K562 treated with DMSO at 1 percent for 24 hours (cell line): ENCODE results near the gene LITAF. TPM values are rescaled to one million over a fixed set of nuclear protein-coding genes. Genes with fewer than 3 reads are reported as not detected.

Source experiments
- total RNA-seq: library from RNA; unstranded; fragments of 300-600 nt; gene quantifications from 2 replicates; pipeline ENCODE4 v1.2.3, GENCODE V29; 2022; ENCODE audit warnings: low read depth; ENCODE audit not compliant: insufficient read depth

LITAF gene
- 43.5 and 46.1 TPM in 2 replicates for total RNA-seq

GRCh38 chr16:11586856-11587642 is at the start of gene LITAF:
TSS of gene LITAF (minus strand) at chr16:11586919. CDS start at chr16:11556730, 30,189 bp downstream.

Other genes with a start within 250 kb of the LITAF start
- gene RMI2, start 241.5 kb downstream of the LITAF start, total RNA-seq: 72.9 and 75.2 TPM in 2 replicates
- 6.2 and 7.6 TPM in 2 replicates for gene SNN, start 81.5 kb upstream of the LITAF start, total RNA-seq
- 59.3 and 61.2 TPM in 2 replicates for gene TXNDC11, start 155.9 kb upstream of the LITAF start, total RNA-seq
- gene ZC3H7A, start 210.3 kb upstream of the LITAF start, total RNA-seq: 18.9 and 22.1 TPM in 2 replicates